Measurements from ENCODE around the gene TRIO. TPM values are rescaled to one million over a fixed set of nuclear protein-coding genes. Genes with fewer than 3 reads are reported as not detected.

Gene TRIO
- polyA plus RNA-seq, 4 donors, result 92.8 to 122 (median 116) TPM

DNA sequence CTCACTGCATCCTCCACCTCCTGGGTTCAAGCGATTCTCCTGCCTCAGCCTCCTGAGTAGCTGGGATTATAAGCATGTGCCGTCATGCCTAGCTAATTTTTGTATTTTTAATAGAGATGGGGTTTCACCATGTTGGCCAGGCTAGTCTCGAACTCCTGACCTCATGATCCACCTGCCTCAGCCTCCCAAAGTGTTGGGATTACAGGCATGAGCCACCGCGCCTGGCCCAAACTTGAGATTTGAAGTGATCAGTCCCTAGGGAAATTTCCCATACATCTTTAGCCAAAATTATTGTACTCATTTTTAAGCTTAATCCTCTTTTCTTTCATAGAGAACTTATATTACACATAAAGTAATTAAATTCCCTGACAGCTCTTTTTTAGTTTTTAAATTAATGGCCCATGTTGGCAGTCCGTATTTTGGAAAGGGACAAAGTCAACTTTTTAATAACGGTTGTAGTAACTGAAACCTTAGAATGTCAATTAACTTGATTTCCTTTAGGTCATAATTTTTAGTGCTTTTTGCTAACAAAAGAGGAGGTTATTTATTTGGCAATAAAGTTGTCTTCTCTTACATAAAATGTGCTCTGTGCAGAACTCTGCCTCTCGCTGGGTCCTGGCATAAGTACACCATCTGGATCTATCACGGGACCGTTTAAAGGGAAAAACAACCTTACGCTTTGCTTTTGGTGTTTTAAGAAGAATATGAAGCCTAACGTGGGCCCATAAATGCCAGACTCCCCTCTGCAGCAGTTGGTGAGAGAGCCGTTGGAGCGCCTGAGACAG is 296.1 kb downstream of the TRIO start:
- no peak for DNase-seq (ENCODE audit: low read depth in 4 of 4, low spot score in 2 of 4)

DNA sequence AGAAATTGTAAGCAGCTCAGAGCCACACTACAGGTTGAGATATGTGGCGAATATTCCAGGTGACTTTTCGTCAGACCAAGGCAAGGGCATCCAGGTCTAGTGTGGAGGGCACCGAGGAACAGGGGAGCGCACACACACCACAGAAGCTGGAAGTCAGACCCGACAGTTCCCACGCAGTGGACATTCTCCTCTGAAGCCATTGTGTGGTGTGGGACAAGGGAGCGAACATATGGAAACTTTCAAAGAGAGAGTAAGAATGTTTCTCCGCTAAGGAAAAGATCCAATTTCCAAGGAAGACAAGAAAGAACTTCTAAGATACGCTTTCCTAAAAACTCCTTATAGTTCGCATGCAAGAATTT is 297.1 kb downstream of the TRIO start:
- no peak for DNase-seq (ENCODE audit: low read depth in 4 of 4, low spot score in 2 of 4)

DNA sequence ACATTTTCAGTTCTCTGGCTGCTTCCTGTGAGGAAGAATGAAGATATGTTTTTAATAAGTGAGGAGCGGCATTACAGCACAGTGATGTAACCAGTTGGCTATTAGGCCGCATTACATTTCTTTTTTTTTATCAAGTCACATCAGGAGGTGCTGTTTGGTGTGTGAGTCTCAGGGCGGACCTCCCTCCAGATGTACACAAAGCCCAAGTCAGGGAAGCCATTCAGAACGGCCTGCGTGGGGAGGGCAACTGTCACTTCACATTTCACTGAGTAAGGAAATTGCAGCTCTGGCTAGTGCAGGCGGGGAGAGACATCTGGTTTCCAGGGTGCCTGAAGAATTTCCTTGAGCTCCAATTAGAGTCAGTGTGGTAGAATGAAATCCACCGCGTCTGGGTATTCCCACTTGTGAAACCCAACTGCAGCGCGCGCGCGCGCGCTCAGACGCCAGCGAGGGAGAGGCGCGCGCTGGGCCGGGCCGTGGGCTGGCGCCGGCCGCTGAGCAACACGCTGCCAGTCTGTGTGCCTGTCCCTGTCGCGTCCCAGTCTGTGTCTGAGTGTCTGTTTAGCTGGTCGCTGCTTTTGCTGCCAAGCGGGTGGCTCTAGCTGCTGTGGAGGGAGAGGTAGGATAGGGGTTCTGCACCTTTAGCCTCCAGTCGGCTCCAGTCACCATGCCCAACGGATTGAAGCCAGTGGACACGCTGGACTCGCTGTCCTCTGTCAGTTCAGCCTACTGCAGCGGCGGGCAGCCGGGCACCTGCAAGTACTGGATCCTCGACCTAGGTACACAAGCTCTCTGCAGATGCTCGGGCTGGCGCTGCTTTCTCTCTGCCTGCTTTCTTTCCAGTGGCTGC is 297.7 kb downstream of the TRIO start:
- peak in 1 of 4 donors; percentile 81 for DNase-seq (ENCODE audit: low read depth in 4 of 4, low spot score in 2 of 4)

DNA sequence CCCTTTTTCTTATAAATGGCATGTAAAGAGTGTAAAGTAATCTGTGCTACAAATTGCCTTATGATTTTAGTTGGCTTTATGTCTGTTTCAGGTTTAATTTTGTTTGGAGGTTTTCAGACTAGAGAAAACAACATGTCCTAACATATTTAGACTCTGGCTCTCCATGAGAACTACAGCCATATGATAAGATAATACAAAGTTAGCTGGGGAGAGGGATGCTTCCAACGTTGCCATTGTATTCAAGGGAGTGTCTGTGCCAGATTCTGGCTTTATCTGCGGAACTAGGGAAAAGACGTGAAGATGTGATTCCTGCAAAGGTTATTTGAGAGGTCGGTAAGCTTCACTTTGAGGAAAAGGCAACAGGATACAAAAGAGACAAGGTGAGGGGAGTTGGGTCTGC is 298.5 kb downstream of the TRIO start:
- DNase-seq (ENCODE audit: low read depth in 4 of 4, low spot score in 2 of 4), result no peak

DNA sequence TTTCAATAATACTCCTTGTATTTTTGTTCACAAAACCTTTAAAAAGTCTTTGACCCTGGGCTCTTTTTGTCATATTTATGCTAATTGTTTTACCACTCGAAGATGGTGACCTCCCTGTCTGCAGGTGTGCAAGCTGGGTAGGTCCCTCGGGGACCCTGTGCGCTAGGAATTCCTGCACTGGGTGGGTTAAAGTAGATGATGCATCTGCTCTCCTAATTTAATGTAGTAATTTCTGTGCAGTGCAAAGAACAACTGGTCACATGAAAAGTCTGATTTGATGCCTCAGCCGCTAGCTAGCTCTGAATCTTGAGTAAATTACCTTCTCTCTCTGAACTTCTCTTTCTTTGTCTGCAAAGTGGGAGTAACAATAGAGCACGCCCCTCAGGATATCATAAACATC is 299.4 kb downstream of the TRIO start:
- no peak for DNase-seq (ENCODE audit: low read depth in 4 of 4, low spot score in 2 of 4)

DNA sequence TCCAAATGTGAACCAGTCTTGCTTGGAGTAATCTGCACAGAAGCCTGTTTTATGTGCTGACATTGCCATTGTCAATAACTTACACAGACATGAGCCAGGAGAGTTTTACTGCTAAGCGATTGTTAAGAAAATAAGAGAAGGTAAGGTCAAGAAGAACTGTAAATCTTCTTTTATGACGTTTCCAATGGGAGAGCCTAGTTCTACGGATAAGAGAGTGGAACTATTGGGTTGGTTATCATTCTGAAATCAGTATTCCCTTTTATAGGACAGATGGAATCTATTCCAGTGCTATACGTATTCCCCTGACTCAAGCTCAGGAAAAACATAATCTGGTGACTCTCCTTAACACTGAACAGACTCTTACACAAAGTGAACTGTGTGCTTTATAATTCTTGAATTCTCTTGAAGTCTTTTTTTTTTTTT is 300.5 kb downstream of the TRIO start:
- no peak for DNase-seq (ENCODE audit: low read depth in 4 of 4, low spot score in 2 of 4)

DNA sequence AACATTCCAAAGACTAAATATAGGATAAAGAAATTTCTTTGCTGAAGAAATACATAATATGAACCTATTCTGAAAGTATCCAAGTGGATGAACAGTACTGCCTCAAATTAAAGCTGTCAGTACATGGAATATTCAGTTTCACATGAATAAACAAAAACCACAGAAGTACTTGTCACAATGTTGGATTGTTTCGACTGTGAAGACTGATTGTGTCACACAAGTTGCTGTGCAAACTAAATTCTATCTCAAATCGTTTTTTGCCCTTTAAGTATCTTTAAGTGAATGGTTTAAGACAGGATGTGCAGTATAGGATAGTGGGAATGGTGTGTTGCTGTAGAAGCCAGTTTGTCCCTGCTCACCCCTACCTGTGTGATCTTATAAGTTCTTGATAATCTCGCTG is 301.0 kb downstream of the TRIO start:
- no peak for DNase-seq (ENCODE audit: low read depth in 4 of 4, low spot score in 2 of 4)

DNA sequence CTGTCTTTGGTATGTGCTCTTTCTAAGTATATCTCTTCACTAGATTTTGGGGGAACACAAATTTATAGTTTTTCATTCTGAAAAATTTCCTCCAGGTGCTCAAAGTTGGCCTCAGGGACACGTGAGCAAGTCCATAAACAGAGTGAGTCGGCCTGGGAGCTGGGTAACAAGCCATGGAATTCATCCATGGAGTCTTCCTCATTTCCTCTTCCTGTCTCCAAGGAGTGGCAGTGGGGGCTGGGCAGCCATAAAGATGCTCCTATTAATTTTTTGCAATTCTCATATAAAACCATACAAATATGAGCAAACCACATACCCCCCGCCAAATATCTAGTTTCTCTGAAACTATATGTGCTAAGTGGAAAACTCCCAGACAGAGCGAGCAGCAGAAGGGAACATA is 301.9 kb downstream of the TRIO start:
- DNase-seq (ENCODE audit: low read depth in 4 of 4, low spot score in 2 of 4), result no peak

DNA sequence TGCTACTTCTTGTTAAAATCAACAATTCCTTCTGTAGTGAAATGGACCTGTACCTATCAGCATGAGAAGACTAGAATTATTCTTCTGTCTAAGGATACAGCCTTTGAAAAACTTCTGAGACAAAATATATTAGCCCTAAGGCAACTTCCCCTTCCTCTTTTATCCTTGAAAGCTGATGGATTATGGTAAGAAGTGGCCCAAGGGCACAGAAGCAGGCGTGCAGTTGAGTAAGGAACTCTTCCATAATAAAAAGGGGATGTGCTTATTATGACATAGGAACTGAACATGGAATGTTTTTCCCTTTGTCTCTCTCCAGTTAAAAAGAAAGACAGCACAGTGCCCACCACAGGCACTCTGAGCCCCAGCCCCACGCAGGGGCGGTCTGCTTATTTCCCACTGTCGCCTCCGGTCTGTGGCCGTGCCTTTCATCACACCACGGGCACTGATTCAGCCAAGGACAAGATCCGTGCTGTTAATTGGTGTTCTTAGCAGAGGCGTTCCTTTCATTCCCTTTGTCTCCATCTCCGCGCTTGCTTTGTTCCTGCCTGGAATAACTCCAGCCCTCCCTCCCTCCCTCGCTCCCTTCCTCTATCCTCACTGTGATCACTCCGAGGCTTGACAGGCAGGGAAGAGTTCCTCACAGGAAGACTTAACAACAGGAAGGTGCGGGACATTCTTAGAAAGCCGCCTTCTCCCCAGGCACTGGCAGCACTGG is 302.6 kb downstream of the TRIO start:
- DNase-seq (ENCODE audit: low read depth in 4 of 4, low spot score in 2 of 4), result no peak

DNA sequence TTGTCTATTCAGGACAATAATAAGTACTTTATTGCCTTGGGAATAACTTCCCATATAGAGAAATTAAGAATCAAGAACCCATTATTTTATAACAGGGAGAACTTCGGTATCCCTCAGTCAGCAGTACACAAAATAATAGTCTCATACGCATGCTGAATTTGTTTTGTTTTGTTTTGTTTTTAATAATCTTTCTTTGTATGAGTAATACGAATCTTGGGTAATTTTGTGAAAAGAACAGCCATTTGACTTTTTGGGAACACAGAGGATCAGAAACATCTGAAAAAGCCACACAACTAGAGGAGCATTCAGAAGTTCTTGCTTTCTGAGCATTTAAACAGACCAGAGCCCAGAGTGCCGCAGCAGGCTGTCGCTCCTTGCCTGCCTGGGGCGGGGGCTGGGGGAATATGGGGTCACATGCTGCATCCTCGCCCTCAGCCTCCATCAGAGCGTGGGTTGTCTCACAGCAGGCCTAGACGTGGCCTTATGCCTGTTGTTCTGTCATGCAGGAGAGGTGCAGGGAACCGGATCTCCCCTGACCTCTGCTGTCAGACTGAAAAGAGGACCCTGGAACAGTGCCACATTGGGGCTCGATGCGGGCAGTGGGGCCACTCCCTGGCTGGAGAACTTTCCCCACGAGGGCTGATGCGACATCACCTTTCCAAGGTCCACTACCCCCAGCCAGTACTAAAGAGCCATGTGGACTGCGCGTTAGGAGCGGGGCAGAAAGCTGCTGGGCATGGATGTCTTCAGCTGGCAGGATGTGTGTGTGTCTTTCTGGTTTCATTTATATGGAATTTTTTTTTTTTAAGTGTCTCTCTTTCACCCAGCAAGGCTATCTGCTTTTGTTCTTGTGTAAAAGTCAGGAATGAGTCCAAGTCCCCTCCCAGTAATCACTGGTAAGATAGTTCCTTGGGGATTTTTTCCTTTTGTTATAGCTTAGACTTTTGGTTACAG is 305.1 kb downstream of the TRIO start:
- no peak for DNase-seq (ENCODE audit: low read depth in 4 of 4, low spot score in 2 of 4)

DNA sequence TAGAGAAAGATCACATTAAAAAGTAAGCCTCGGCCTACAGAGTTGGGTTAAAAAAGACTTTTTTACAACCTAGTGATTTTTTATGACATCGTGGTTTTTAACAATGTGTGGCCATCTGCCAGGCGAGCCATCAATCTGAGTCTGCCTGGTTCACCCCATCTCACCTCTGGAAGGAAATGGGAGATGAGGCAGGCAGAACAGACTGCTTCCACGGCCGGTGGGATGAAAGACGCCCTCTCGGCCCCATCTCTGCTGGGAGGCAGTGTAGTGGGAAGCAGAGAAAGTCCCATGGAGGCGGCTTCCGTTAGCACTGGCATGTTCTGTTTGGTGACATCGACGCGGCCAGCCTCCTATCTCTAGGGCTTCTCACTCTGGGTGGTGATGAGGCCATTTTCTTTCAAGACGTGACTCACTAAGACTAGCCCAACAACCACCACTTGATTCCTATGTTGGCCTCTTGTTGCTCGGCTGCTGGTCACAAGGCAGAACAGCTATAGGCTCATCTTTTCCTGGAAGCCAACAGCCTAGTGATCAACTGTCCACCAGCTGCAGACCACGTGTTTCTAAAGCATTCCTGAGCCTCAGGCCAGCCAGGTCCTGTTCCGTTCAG is 306.0 kb downstream of the TRIO start:
- DNase-seq (ENCODE audit: low read depth in 4 of 4, low spot score in 2 of 4), result no peak

DNA sequence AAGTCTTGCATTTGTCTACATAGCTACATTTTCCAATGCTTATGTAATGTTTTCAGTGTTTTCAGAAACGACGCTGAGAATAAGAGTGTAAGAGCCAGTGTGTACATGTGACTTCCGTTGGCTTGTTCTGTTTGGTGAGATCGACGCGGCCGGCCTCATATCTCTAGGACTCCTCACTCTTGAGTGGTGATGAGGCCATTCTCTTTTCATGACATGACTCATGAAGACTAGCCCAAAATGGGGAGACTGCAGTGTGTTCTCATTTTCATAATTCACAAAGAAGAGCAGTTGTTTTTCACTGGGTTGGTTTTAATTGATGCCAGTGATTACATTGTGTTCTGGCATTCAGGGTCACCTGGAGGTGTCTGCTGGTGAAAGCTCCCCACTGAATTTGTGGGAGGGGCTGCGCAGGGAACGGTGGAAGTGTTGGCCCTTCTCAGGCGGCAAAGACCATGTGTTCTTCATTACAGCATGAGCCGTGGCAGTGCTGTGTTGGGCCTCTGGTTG is 306.9 kb downstream of the TRIO start:
- DNase-seq (ENCODE audit: low read depth in 4 of 4, low spot score in 2 of 4), result no peak

DNA sequence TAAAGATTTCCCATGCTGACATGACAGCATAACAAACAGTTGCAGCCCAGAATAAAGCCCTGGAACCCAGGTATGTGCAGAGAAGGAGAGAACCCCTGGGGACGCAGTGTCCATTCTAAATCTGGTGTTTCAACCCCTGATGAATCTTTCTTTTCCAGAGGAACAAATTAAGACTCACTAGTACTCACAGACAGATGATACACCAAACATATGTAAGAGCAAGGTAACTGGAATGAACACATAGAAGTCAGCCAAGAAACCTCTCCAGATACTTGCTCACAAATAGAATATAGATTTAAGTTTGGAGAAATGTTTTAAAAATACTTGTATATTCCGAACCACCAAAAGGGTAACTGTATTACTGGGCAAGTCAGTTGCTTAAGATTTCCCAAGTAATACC is 307.6 kb downstream of the TRIO start:
- no peak for DNase-seq (ENCODE audit: low read depth in 4 of 4, low spot score in 2 of 4)

DNA sequence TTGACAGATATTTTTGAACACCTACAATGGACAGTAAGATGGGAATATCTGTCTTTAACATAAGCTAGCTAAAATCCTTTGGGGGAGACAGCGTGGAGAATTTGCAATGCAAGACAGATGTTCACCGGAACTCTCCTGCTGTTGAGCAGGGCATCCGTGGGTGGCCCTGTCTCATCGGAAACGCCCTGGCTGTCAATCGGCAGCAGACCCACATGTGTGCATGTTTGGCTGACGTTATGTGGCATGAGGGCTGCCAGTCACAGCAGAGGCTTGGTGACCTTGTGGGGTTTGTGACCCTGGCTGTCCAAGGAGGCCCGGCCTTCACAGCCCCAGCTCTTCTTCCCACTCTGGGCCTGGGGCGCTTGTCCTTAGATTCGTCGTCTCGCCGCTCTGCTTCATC is 308.7 kb downstream of the TRIO start:
- DNase-seq (ENCODE audit: low read depth in 4 of 4, low spot score in 2 of 4), result no peak

DNA sequence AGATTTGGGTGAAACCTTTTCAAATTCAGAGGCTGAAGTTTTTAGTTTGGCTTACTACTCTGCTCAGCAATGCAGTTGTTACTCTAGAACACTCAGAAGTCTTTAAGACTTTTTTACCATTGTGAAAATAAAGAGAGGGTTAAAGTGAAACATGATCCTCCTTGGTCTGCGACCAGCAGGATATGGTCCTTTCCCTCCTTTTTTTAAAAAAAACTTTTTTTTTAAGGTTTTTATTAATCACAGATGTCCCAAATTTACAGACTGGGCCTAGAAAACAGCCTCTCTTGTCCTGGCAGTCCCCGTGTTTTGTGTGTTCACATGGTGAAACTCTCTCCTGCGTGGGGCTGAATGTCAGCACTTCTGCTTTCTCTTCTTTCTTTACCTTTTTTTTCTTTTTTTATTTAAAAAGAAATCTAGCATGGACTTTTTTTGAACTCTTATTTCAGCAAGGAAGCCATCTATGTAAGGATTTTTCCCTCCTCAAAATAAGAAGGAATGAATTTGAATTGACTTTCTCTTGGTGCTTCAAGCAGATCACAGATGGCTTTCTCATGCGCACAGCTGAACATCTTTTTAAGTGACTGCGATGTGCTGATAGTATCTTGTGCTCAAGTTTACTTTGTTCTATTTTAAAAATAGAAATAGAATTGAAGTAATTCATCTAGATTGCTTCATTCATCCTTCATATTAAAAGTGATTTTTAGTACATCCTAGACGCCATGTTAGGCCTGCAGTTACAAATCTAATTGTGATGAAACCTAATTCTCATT is 309.7 kb downstream of the TRIO start:
- DNase-seq (ENCODE audit: low read depth in 4 of 4, low spot score in 2 of 4), result no peak

DNA sequence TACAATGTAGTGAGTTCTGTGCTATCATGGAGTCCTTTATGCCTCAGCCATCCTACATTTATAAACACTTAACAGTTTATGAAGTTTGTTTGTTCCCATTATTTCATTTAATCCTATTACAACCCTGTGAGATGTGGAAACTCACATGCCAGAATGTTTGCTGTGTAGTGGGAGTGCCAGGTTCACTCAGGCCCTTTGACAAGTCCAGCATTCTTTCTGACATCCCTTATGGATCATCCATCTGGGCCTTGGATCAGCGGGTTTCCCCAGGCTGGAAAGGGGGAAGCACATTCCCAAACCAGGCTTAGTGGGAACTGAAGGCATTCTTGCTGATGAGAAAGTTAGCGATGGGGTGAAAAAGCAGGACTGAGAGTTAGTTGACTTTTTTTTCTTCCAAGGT is 310.3 kb downstream of the TRIO start:
- DNase-seq (ENCODE audit: low read depth in 4 of 4, low spot score in 2 of 4), result no peak

DNA sequence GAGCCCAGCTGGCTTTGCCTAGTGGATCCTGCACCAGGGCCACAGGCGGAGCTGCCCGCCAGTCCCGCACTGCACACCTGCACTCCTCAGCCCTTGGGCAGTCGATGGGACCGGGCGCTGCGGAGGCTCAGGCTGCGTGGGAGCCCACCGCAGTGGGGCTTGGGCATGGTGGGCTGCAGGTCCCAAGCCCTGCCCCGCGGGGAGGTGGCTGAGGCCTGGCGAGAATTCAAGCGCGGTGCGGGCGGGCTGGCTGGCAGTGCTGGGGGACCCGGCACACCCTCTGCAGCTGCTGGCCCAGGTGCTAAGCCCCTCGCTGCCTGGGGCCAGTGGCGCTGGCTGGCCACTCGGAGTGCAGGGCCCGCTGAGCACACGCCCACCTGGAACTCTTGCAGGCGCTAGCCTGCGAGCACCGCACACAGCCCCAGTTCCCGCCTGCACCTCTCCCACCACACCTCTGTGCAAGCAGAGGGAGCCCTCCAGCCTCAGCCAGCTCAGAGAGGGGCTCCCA is 312.7 kb downstream of the TRIO start:
- DNase-seq (ENCODE audit: low read depth in 4 of 4, low spot score in 2 of 4), result no peak

DNA sequence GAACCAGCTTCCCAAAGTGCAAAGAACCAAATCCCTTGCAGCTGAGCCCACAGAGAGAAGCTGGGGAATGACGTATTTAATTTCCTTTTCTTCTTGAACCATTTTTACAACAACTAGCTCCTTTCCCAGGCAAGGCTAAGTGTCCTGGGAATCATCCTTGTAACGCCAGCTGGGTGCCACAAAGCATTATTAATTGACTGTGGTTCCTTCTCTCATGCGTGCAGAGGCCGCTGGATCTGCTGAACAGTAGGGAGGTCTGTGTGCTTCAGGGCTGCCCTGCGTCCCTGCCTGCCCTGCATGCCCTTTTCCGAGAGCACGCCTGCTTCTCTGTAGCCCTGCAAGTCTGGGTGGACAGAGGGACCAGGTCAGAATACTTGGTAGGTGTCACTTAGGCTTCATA is 314.3 kb downstream of the TRIO start:
- no peak for DNase-seq (ENCODE audit: low read depth in 4 of 4, low spot score in 2 of 4)

DNA sequence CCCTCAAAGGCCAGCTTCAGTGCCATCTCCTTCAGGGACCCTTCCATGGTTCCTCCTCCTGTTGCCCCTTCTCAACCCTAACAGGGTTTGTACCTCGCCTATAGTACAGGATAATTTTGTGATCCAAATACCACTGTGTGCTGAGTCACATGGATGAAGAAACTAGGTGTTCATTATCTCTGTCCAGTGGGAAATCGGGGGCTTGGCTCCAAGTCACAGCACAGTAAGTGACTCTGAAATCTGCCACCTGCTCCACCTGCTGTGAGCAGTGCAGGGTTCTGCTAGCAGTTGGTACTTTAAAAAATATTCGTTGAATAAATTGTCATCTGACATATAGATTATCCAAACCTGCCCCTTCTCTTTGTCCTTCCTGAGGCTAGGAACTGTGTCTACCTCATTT is 315.3 kb downstream of the TRIO start:
- no peak for DNase-seq (ENCODE audit: low read depth in 4 of 4, low spot score in 2 of 4)
